ENCODE results near the gene TEX2. TPM values are rescaled to one million over a fixed set of nuclear protein-coding genes. Genes with fewer than 3 reads are reported as not detected.

The TEX2 gene
- total and polyA plus RNA-seq, 2 of the 13 experiments (the other 11 are each of a cell fraction or from before 2014, with no cell fraction given): 21.4 to 37.7 TPM

- TF ChIP-seq ZNF800 (CRISPR knock-in tag; IDR thresholded peaks at IDR 0.05) (peak; percentile 89; the same call in 1 of the 2 replicates), ZNF124 (CRISPR knock-in tag; IDR thresholded peaks at IDR 0.05) (peak; percentile 91), NFIB (CRISPR knock-in tag; IDR thresholded peaks at IDR 0.05; ENCODE audit: borderline replicate concordance) (peak; percentile 43; the same call in 1 of the 2 replicates), MXD1 (CRISPR knock-in tag; IDR thresholded peaks at IDR 0.05) (peak; percentile 60; the same call in 1 of the 2 replicates), ZNF546 (CRISPR knock-in tag; conservative IDR thresholded peaks at IDR 0.05) (0 out of 2 replicates have a peak, but pooled peaks have one; percentile 18), CERS6 (CRISPR knock-in tag; IDR thresholded peaks at IDR 0.05) (no peak), PHF8 (CRISPR knock-in tag; IDR thresholded peaks at IDR 0.05) (peak; percentile 73), ISL2 (CRISPR knock-in tag; IDR thresholded peaks at IDR 0.05) (peak; percentile 78), GTF3A (CRISPR knock-in tag; conservative IDR thresholded peaks at IDR 0.05) (no peak), SIN3B (IDR thresholded peaks at IDR 0.05; ENCODE audit: low read length) (no peak), ARHGAP35 (CRISPR knock-in tag; IDR thresholded peaks at IDR 0.05; ENCODE audit: borderline replicate concordance) (no peak), ZBTB37 (CRISPR knock-in tag; IDR thresholded peaks at IDR 0.05) (peak; percentile 79), FOXO4 (CRISPR knock-in tag; conservative IDR thresholded peaks at IDR 0.05) (0 out of 2 replicates have a peak, but pooled peaks have one; percentile 66), TCF7L2 (IDR thresholded peaks at IDR 0.05; ENCODE audit: low read depth, low read length) (no peak), ZNF605 (CRISPR knock-in tag; IDR thresholded peaks at IDR 0.05) (peak; percentile 98), ZNF354B (CRISPR knock-in tag; IDR thresholded peaks at IDR 0.05) (peak; percentile 59), ATF2 (CRISPR knock-in tag; IDR thresholded peaks at IDR 0.05) (peak; percentile 82), SIN3A (IDR thresholded peaks at IDR 0.05; ENCODE audit: borderline replicate concordance, low read depth, low read length) (peak; percentile 64; the same call in 1 of the 2 replicates), CBX2 (IDR thresholded peaks at IDR 0.05; ENCODE audit: low read depth, low read length) (no peak), CBX2 (CRISPR knock-in tag; IDR thresholded peaks at IDR 0.05; ENCODE audit: low read depth) (no peak), ZNF841 (CRISPR knock-in tag; IDR thresholded peaks at IDR 0.05; ENCODE audit: borderline replicate concordance) (no peak)
These were observed 46.5 kb downstream of the TEX2 start (continued) for GRCh38 chr17:64216338-64217248.

Measured in HepG2 (cell line).